Sigmoid colon (tissue), 7 donors: ENCODE measurements around the gene CHRNB1. TPM values are rescaled to one million over a fixed set of nuclear protein-coding genes. Genes with fewer than 3 reads are reported as not detected.

Source experiments
- DNase-seq: peaks from one replicate; pipeline ENCODE4 v3.0.0-alpha.2; 2019
- H3K27ac ChIP-seq, 4 donors: fragments of 200-600 bp; sonication (generic); one replicate each; pipeline ENCODE4 v1.5.1; 2016 to 2019; ENCODE audit warnings: mild to moderate bottlenecking in 1 of 4
- H3K27me3 ChIP-seq, 3 donors: fragments of 200-600 bp; sonication (generic); one replicate each; pipeline ENCODE4 v1.5.1; 2019; ENCODE audit warnings: mild to moderate bottlenecking in 1 of 3
- H3K36me3 ChIP-seq, 4 donors: fragments of 200-600 bp; sonication (generic); one replicate each; pipeline ENCODE4 v1.5.1; 2016 to 2019
- H3K4me1 ChIP-seq, 4 donors: fragments of 200-600 bp; sonication (generic); one replicate each; pipeline ENCODE4 v1.5.1; 2017 to 2019
- H3K4me3 ChIP-seq, 4 donors: fragments of 200-600 bp; sonication (generic); one replicate each; pipeline ENCODE4 v1.5.1; 2017 to 2019; ENCODE audit warnings: mild to moderate bottlenecking in 2 of 4, moderate library complexity in 1 of 4
- H3K9me3 ChIP-seq, 4 donors: fragments of 200-600 bp in 3 of 4; sonication (generic) in 3 of 4; one replicate each; pipeline versions ENCODE4 v1.5.1 to v1.6.1; 2013 to 2019
- EP300 ChIP-seq, 4 donors: sonication (generic); formaldehyde crosslinking; IDR thresholded peaks; one replicate each; pipeline ENCODE4 v1.6.1; 2017; ENCODE audit warnings: antibody characterized with exemption in 4 of 4
- POLR2A ChIP-seq, 2 donors: fragments of 450-650 bp; IDR thresholded peaks; one replicate each; pipeline ENCODE4 v1.6.1; 2016; ENCODE audit warnings: antibody characterized with exemption in 2 of 2, mild to moderate bottlenecking in 2 of 2, moderate library complexity in 2 of 2
- POLR2AphosphoS5 ChIP-seq, 4 donors: sonication (generic); formaldehyde crosslinking; IDR thresholded peaks; one replicate each; pipeline ENCODE4 v1.6.1; 2017; ENCODE audit warnings: antibody characterized with exemption in 4 of 4
- WGBS, 2 donors: extraction: QIAGEN DNeasy Blood & Tissue Kit; methylation state at CpG; one replicate each; pipeline ENCODE4 v1.1.7; 2013; 5-methylcytosine and 5-hydroxymethylcytosine counted together
- intact Hi-C: fragments of 100-400 bp; cut with DNase I; formaldehyde crosslinking; loops from one replicate; pipeline ENCODE4 v1.15.1; 2023
- polyA plus RNA-seq, 3 donors: library from polyadenylated mRNA; stranded (reverse); fragments of 200-250 nt; gene quantifications; one replicate each; pipeline ENCODE4 v1.2.3, GENCODE V29; 2013
- total RNA-seq, 4 donors: library from RNA; depleted of rRNA; stranded (reverse); fragments of >200 nt; gene quantifications; one replicate each; pipeline ENCODE4 v1.1.0, GENCODE V29; 2016
- TF ChIP-seq, protein P1 (sequence below), 4 experiments: fragments of 450-650 bp in 3 of 4; fragments of 200-600 bp in 1 of 4; IDR thresholded peaks; one replicate each; pipeline ENCODE4 v1.5.1; 2016 to 2019; ENCODE audit warnings: antibody characterized with exemption in 4 of 4, mild to moderate bottlenecking in 3 of 4, moderate library complexity in 2 of 4
- donor health status: healthy with polysubstance abuse.
- donor health status: Bipolar disorder and iron deficiency.
- donor health status: healthy.

The CHRNB1 gene
- total and polyA plus RNA-seq, 7 donors = 4.2 to 13.2 (median 7.5) TPM

DNA sequence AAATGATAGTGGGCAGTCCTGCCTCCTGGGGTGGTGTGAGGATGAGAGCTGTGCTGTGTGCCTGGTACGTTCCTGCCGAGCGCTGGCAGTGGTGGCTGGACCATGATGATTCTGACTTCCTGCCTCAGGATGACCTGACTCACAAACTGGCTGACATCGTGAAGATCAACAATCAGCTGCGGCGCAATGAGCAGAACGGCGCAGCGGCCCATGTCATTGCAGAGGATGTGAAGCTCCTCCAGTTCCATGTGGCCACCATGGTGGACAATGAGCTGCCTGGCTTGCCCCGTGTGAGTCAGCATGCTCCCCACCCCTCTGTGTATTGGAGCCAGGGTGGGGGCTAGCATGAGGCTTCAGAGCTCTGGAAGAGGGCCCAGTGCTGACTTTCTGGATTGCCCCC lies 52.4 kb downstream of the CHRNB1 start:
- DNase-seq = no peak
- Histone ChIP-seq H3K27me3 (no peaks in the 10 kb centered on the region), H3K4me1 (no peaks in the 10 kb centered on the region), H3K27ac (no peak overlapping the region), H3K4me3 (no peak overlapping the region), H3K9me3 (no peaks in the 10 kb centered on the region), H3K36me3 (peaks cover 39 to 65% (median 57%) of the 10 kb centered on the region in 4 donors)
- TF ChIP-seq, protein P1, sequence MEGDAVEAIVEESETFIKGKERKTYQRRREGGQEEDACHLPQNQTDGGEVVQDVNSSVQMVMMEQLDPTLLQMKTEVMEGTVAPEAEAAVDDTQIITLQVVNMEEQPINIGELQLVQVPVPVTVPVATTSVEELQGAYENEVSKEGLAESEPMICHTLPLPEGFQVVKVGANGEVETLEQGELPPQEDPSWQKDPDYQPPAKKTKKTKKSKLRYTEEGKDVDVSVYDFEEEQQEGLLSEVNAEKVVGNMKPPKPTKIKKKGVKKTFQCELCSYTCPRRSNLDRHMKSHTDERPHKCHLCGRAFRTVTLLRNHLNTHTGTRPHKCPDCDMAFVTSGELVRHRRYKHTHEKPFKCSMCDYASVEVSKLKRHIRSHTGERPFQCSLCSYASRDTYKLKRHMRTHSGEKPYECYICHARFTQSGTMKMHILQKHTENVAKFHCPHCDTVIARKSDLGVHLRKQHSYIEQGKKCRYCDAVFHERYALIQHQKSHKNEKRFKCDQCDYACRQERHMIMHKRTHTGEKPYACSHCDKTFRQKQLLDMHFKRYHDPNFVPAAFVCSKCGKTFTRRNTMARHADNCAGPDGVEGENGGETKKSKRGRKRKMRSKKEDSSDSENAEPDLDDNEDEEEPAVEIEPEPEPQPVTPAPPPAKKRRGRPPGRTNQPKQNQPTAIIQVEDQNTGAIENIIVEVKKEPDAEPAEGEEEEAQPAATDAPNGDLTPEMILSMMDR (IDR thresholded peaks at IDR 0.05) = no peak
- TF ChIP-seq EP300 (IDR thresholded peaks at IDR 0.05) (no peak), POLR2AphosphoS5 (IDR thresholded peaks at IDR 0.05) (no peak), POLR2A (IDR thresholded peaks at IDR 0.05) (no peak)
- intact Hi-C loops = no loop called here
- 93 to 95% methylated on average over 10 of the region's 10 CpGs for WGBS, 2 donors

DNA sequence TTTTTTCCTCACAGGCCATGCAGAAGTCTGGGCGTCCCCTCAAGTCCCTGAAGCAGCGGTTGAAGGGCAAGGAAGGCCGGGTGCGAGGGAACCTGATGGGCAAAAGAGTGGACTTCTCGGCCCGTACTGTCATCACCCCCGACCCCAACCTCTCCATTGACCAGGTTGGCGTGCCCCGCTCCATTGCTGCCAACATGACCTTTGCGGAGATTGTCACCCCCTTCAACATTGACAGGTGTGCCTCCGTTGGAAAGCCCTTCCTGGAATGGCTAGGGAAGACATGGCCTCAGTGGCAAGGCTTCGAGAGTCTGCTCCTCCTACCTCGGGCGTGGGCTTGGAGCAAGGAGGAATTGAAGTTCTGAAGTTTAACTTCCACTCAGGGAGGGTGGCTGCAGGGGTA lies 52.8 kb downstream of the CHRNB1 start:
- Histone ChIP-seq H3K9me3 (no peaks in the 10 kb centered on the region), H3K36me3 (peaks cover 43 to 69% (median 61%) of the 10 kb centered on the region in 4 donors), H3K27me3 (no peaks in the 10 kb centered on the region), H3K4me3 (no peak overlapping the region), H3K4me1 (no peaks in the 10 kb centered on the region), H3K27ac (no peak overlapping the region)
- intact Hi-C loops = no loop called here
- 95 to 96% methylated on average over 14 of the region's 14 CpGs for WGBS, 2 donors
- no peak for DNase-seq
- TF ChIP-seq POLR2A (IDR thresholded peaks at IDR 0.05) (no peak), POLR2AphosphoS5 (IDR thresholded peaks at IDR 0.05) (no peak), EP300 (IDR thresholded peaks at IDR 0.05) (no peak)
- TF ChIP-seq, protein P1 (IDR thresholded peaks at IDR 0.05) = no peak

DNA sequence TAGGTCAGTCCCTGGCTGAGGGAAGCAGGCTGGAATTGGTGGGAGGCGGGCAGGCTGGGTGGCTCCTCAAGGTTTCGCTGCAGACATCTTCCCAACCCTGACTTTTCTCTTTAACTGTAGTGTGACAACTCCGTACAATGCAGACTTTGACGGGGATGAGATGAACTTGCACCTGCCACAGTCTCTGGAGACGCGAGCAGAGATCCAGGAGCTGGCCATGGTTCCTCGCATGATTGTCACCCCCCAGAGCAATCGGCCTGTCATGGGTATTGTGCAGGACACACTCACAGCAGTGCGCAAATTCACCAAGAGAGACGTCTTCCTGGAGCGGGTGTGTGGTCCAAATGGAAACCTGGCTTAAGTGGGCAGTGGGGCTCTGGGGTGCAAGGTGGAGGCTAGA lies 54.3 kb downstream of the CHRNB1 start:
- H3K9me3 ChIP-seq = no peaks in the 10 kb centered on the region
- H3K4me3 ChIP-seq = no peak overlapping the region
- peaks cover 58 to 84% (median 76%) of the 10 kb centered on the region in 4 donors for H3K36me3 ChIP-seq
- TF ChIP-seq, protein P1 (IDR thresholded peaks at IDR 0.05) = no peak
- TF ChIP-seq EP300 (IDR thresholded peaks at IDR 0.05) (no peak), POLR2AphosphoS5 (IDR thresholded peaks at IDR 0.05) (no peak), POLR2A (IDR thresholded peaks at IDR 0.05) (no peak)
- WGBS, 2 donors = 87 to 91% methylated on average over 11 of the region's 11 CpGs
- no peak for DNase-seq
- no peak overlapping the region for H3K27ac ChIP-seq
- intact Hi-C loops = no loop called here
- H3K27me3 ChIP-seq = no peaks in the 10 kb centered on the region
- no peaks in the 10 kb centered on the region for H3K4me1 ChIP-seq

DNA sequence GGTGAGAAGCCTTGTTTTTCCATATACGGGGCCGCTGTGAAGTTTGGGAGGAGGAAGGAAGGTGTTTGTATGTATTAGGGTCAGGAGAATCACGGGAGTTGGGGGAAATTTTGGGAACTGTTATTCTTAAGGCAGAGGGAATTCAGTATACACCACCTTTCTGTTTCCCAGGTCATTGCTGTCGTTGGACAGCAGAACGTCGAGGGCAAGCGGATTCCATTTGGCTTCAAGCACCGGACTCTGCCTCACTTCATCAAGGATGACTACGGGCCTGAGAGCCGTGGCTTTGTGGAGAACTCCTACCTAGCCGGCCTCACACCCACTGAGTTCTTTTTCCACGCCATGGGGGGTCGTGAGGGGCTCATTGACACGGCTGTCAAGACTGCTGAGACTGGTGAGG lies 56.9 kb downstream of the CHRNB1 start:
- TF ChIP-seq EP300 (IDR thresholded peaks at IDR 0.05) = no peak
- no peak for TF ChIP-seq POLR2A (IDR thresholded peaks at IDR 0.05)
- TF ChIP-seq, protein P1 (IDR thresholded peaks at IDR 0.05) = no peak
- TF ChIP-seq POLR2AphosphoS5 (IDR thresholded peaks at IDR 0.05) = no peak
- H3K4me1 ChIP-seq = no peaks in the 10 kb centered on the region
- DNase-seq = peak; percentile 46
- no peaks in the 10 kb centered on the region for H3K27me3 ChIP-seq
- no peak overlapping the region for H3K4me3 ChIP-seq
- H3K27ac ChIP-seq = no peak overlapping the region
- WGBS, 2 donors = 86 to 92% methylated on average over 14 of the region's 14 CpGs
- peaks cover 63 to 99% (median 79%) of the 10 kb centered on the region in 4 donors for H3K36me3 ChIP-seq
- intact Hi-C loops = no loop called here
- no peaks in the 10 kb centered on the region for H3K9me3 ChIP-seq
